SJSA1 (cell line): ENCODE results near the gene LUZP1. TPM values are rescaled to one million over a fixed set of nuclear protein-coding genes. Genes with fewer than 3 reads are reported as not detected.
"Not testable (repeated sequence)": the region's sequence is repeated elsewhere in the genome, so short reads cannot be mapped to it uniquely, and the experiment has no call there.

Source experiments
- DNase-seq, 2 experiments: peaks; one replicate each; pipeline ENCODE4 v3.0.0-alpha.2; 2015 to 2020; ENCODE audit warnings: low spot score in 2 of 2, low read depth in 1 of 2
- H3K27ac ChIP-seq: fragments of 250-450 bp; sonication (Bioruptor Pico); 2 replicates; pipeline ENCODE4 v1.5.1; 2020; ENCODE audit warnings: mild to moderate bottlenecking, moderate library complexity
- H3K27me3 ChIP-seq: fragments of 250-450 bp; sonication (Bioruptor Pico); replicated peaks from 2 replicates; pipeline ENCODE4 v1.5.1; 2020; ENCODE audit warnings: mild to moderate bottlenecking, moderate library complexity
- H3K36me3 ChIP-seq: fragments of 250-450 bp; sonication (Bioruptor Pico); 2 replicates; pipeline ENCODE4 v1.5.1; 2020; ENCODE audit warnings: mild to moderate bottlenecking
- H3K4me1 ChIP-seq: fragments of 250-450 bp; sonication (Bioruptor Pico); replicated peaks from 2 replicates; pipeline ENCODE4 v1.6.1; 2021; ENCODE audit warnings: mild to moderate bottlenecking
- H3K4me3 ChIP-seq: fragments of 250-450 bp; sonication (Bioruptor Pico); 2 replicates; pipeline ENCODE4 v1.5.1; 2020; ENCODE audit warnings: mild to moderate bottlenecking
- H3K9me3 ChIP-seq: fragments of 250-450 bp; sonication (Bioruptor Pico); replicated peaks from 2 replicates; pipeline ENCODE4 v1.5.1; 2020; ENCODE audit warnings: mild to moderate bottlenecking
- total RNA-seq: library from RNA; depleted of rRNA; stranded (reverse); fragments of >200 nt; shearing (Covaris generic); gene quantifications from 2 replicates; pipeline ENCODE4 v1.2.3, GENCODE V29; 2014; rRNA removed

LUZP1 gene
- total RNA-seq, result 30.0 and 47.4 TPM in 2 replicates

DNA sequence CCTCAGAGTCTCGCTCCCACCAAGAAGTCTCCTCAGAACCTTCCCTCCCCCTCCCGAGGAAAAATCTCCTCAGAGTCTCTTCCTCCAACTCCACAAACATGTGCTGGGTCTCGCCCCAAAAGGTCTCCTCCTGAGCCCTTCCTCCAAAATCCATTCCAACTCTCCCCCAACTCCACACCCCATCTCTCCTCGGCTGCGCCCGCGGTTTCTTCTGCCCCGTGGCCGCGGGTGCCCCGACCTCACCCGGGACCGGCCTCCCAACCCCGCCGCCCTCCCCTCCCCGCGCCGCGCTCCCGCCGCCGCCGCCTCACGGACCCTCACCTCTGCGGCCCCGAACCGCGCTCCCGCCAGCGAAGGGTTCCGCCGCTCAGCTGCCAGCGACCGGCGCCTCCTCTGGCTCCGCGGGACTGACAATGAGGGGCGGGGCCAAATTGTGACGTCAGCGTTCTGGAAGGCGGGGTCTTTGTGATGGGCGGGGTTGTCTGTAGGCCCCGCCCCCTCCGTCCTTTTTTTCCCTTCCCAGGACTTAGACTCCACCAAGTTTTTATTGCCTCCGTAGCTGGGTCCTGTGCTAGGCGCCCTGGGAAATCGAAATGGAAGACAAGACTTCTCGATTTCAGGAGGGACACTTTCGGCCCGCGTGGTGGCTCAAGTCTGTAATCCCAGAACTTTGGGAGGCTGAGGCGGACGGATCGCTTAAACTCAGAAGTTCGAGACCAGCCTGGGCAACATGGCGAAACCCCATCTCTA, at the start of gene LUZP1:
Gene LUZP1 (minus strand): TSS at position 412 of the 750 bp plus-strand sequence.
- Histone ChIP-seq H3K9me3 (no peaks in the 10 kb centered on the region), H3K4me3 (peak within 1 kb of the TSS; percentile 65), H3K4me1 (peaks cover 22% of the 10 kb centered on the region), H3K27me3 (no peaks in the 10 kb centered on the region), H3K27ac (peak within 1 kb of the TSS; percentile 77), H3K36me3 (peaks cover 3% of the 10 kb centered on the region; the same call in 1 of the 2 replicates)
- peak; percentile 88 to 93 for DNase-seq

DNA sequence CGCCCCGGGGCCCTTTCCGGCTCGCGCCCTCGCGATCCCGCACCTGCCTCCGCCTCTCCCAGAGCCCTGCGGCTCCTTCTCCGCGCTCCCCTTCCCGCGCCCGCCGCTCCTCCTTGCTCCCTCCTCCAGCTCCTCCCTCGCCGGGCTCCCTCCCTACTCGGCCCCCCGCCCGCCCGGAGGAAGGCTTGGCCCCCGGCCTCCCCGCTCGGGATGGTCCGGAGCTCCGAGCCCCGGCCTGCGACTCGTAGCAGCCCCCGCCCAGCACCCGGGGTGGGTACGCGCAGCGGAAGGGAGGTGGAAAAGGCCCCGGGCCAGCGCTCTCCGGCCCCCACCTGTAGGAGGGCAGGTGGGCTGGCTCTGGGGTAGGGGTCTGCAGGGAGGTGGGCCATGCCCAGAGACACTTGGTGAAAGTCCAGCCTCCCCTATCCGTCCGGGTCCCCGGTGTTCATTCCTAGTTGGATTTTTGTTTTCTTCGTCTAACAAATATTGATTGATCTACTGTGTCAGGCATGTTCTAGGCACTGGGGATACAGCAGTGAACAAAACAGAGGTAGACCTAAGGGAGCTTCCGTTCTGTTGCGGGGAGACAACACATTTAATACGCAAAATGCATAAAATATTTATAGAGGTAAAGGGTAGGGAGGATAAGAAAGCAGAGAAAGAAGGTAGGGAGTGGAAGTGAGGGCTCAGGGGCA, 48.9 kb upstream of the LUZP1 start, which contains the start of gene HTR1D:
Gene HTR1D (minus strand): TSS at position 82 of the 695 bp plus-strand sequence. CDS start 23,283 bp downstream, outside the sequence.
- H3K4me1 ChIP-seq, result peaks cover 9% of the 10 kb centered on the region
- no peak within 1 kb of the TSS for H3K27ac ChIP-seq
- no peak for DNase-seq
- peaks cover 24% of the 10 kb centered on the region for H3K27me3 ChIP-seq
- H3K9me3 ChIP-seq, result no peaks in the 10 kb centered on the region; the same call in 1 of the 2 replicates
- H3K4me3 ChIP-seq, result peak within 1 kb of the TSS; percentile 28
- H3K36me3 ChIP-seq, result no peaks in the 10 kb centered on the region

DNA sequence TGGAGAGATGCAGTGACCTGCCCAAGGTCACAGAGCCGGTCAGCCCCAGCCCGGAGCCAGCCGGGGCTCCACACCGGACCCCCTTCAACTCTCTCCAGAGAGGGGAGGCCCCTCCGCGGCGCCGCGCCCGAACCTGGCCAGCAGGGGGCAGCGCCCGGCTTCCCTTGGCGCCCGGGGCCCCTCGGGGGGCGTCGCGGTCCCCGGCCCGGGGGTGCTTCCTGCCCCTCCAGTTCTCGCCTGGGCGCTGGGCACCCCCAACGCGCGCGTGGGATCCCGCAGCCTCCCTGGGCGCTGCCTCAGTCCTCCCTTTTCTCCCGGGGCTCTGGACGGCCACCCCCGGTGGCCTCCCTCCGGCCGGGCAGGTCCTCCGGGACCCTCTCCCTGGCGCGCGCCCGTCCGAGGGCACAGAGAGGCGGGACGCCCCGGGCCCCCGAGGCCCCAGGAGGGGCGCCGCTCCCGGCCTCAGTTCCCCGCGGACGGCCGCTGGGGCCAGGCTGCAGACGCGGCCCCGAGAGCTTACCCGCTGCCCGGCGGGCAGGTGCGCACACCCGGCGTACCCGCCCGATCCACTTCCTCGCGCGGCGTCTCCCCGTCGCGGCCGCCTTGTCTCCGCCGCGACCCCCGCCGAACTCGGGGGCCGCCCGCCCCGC, 48.2 kb upstream of the LUZP1 start:
- H3K4me1 ChIP-seq, result peaks cover 9% of the 10 kb centered on the region
- H3K9me3 ChIP-seq, result no peaks in the 10 kb centered on the region
- peak overlapping the region; percentile 28 for H3K4me3 ChIP-seq
- H3K27me3 ChIP-seq, result peaks cover 24% of the 10 kb centered on the region
- no peaks in the 10 kb centered on the region for H3K36me3 ChIP-seq
- no peak for DNase-seq
- no peak overlapping the region for H3K27ac ChIP-seq

DNA sequence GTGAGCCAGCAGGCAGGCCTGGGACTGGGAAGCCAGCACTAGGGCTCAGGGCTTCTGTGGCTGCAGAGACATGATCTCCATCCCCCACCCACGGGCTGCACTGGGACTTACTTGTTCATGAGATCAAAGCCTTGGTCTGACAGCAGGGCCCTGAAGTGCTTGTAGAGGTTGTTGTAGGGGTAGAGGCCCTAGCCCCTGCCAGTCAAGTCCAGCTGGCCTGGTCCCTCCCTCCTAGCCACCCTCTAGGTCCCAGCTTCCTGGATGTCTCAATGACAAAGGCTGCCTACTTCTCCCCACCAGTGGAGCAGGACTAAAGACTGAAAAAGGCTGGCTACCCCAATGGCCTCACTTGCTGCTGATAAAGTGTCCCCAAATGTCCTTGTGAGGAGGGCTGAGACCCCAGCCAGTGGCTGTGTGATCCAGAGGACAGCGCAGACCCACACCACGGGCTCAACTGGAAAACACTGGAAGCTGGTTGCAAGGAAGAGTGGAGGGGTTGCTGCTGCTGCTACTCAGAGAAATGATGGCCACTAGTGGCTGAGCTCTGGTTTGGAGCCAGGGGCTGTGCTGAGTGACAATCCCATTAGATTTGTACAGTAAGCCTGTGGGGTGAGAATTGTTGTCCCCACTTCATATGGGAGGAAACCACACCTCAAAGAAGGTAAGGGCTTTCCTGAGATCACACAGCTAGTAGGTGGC, 47.2 kb upstream of the LUZP1 start:
- H3K9me3 ChIP-seq, result no peaks in the 10 kb centered on the region
- no peak overlapping the region for H3K27ac ChIP-seq
- no peak overlapping the region for H3K4me3 ChIP-seq
- no peaks in the 10 kb centered on the region for H3K36me3 ChIP-seq
- peaks cover 24% of the 10 kb centered on the region for H3K27me3 ChIP-seq
- H3K4me1 ChIP-seq, result peaks cover 9% of the 10 kb centered on the region
- DNase-seq, result no peak

DNA sequence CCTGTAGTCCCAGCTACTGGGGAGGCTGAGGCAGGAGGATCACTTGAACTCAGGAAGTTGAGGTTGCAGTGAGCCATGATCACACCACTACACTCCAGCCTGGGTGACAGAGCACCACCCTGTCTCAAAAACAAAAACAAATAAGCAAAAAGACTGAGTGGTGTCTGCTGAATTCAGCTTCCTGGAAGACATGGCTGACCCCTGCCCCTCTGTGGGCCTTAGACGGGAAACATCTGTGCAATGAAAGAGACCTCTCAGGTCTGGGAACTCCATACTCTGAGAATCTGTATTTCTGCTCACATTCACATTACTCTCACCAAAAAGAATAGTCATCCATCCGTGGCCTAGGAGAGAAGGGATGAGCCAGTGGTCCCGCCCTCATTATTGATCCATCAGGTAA, 46.6 kb upstream of the LUZP1 start:
- H3K36me3 ChIP-seq, result no peaks in the 10 kb centered on the region

DNA sequence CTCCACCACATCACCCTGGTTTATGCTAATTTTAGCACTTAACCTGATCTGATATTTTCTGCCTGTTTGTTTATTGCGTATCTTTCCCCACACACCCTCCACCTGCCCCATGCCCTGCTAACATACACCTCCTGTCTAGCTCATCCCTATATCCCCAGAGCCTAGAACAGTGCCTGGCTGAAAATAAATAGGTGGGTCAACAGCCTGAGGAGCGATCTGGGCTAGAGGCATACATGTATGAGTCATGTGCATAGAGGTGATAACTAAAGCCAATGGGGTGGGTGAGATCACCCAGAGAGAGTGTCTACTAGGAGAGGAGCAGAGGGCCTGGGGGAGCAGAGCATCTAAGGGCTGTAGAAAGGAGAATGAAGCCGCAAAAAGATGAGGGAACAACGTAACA, 46.0 kb upstream of the LUZP1 start:
- Histone ChIP-seq H3K4me3 (no peak overlapping the region), H3K9me3 (no peaks in the 10 kb centered on the region), H3K4me1 (peaks cover 11% of the 10 kb centered on the region), H3K27ac (no peak overlapping the region), H3K27me3 (peaks cover 24% of the 10 kb centered on the region), H3K36me3 (no peaks in the 10 kb centered on the region)
- DNase-seq, result no peak

More for the DNA sequence above, 46.6 kb upstream of the LUZP1 start:
- DNase-seq, result no peak
- peaks cover 10% of the 10 kb centered on the region for H3K4me1 ChIP-seq
- no peaks in the 10 kb centered on the region for H3K9me3 ChIP-seq
- H3K4me3 ChIP-seq, result no peak overlapping the region
- H3K27me3 ChIP-seq, result peaks cover 24% of the 10 kb centered on the region
- no peak overlapping the region for H3K27ac ChIP-seq

DNA sequence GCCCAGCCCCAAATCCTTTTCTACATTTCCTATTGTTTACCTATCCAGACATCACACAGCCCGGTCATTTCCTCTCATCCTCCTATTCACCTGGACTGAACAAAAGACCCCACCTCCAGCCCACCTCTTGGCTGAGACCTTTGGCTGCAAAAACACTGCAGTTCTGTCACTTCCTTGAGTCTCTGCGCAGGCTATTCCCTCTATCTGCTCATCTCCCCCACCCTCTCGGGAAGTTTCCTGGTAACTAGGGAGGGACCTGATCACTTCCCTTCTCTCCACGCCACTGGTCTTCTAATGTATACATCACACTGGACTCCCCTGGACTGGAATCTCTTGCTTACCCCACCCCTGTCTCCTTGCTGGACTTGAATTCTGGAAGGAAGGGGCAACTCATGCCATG, 43.3 kb upstream of the LUZP1 start:
- no peak for DNase-seq
- Histone ChIP-seq H3K36me3 (no peaks in the 10 kb centered on the region), H3K4me3 (no peak overlapping the region), H3K27ac (no peak overlapping the region), H3K4me1 (peaks cover 6% of the 10 kb centered on the region), H3K27me3 (peaks cover 9% of the 10 kb centered on the region), H3K9me3 (no peaks in the 10 kb centered on the region)

DNA sequence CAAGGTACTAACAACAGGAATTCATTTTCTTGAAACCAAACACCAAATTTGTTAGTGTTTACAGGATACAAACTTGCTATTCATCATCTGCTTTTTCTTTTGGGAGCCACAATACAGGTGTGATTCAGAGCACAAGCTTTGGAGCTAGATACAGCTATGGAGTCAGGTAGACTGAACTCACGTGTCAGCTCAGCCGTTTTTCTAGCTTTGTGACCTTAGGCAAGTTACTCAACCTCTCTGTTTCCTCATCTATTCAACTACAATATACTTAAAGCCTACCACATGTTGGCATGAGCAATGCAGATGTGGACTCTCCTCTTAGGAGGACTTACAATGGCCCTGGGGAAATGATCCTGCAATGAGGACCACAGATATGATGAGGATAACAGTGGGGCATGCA, 42.3 kb upstream of the LUZP1 start:
- DNase-seq, result no peak
- Histone ChIP-seq H3K4me1 (0 out of 2 replicates have a peak, but pooled peaks cover 2% of the 10 kb centered on the region), H3K27me3 (no peaks in the 10 kb centered on the region), H3K4me3 (no peak overlapping the region), H3K9me3 (no peaks in the 10 kb centered on the region), H3K36me3 (no peaks in the 10 kb centered on the region), H3K27ac (no peak overlapping the region)

DNA sequence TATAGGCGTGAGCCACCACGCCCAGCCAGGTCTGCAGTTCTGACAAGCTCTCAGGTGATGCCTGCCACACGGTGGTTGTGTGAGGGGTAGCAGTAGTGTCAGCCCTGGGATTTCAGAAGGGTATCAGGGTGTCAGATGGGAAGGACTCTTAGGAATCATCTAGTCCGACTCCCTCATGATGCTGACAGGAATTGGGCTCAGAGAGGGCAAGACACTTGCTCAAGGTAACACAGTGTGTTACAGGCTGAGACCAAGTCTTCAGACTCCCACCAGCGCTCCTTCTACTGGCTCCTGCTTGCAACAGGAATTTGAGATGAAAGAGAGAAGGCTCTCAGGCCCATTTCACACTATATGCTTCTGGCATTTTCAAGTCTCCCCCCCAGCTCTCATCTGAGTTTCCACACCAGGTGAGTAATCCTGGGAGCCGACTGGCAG, 41.7 kb upstream of the LUZP1 start:
- Histone ChIP-seq H3K27me3 (no peaks in the 10 kb centered on the region), H3K36me3 (no peaks in the 10 kb centered on the region), H3K27ac (no peak overlapping the region), H3K9me3 (no peaks in the 10 kb centered on the region), H3K4me1 (0 out of 2 replicates have a peak, but pooled peaks cover 2% of the 10 kb centered on the region), H3K4me3 (no peak overlapping the region)
- no peak for DNase-seq

DNA sequence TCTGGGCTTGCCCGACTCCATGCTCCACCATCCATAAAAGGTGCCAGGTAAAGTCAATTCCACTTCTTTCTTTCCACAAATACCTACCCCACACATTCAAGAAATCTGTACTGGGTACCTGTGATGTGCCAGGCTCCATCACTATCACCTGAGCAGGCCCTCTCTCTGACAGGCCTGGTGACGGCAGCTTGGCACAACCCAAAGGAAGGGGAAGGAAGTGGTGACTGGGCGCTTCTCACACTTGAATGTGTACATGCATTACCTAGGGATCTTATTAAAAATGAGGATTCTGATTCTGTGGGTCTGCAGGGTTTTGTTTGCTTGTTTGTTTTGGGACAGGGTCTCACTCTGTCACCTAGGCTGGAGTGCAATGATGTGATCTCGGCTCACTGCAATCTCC, 41.1 kb upstream of the LUZP1 start:
- no peak overlapping the region for H3K4me3 ChIP-seq
- H3K9me3 ChIP-seq, result no peaks in the 10 kb centered on the region
- no peak for DNase-seq
- no peaks in the 10 kb centered on the region for H3K36me3 ChIP-seq
- no peaks in the 10 kb centered on the region for H3K27me3 ChIP-seq
- H3K4me1 ChIP-seq, result 0 out of 2 replicates have a peak, but pooled peaks cover 2% of the 10 kb centered on the region
- no peak overlapping the region for H3K27ac ChIP-seq

DNA sequence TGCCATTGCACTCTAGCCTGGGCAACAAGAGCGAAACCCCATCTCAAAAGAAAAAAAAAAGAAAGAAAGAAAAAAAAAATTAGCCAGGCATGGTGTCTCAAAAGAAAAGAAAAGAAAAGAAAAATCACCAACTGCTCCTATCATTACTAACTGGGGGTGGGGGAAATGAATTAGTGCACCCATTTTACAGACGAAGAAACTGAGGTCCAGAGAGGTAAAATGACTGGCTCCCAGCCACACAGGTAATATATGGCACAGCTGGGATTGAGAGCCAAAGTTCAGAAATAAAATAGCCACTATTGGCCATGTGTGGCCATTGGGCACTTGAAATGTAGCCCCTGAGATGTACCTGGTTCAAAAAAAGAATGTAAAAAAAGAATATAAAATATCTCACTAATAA, 39.9 kb upstream of the LUZP1 start:
- Histone ChIP-seq H3K27me3 (no peaks in the 10 kb centered on the region), H3K9me3 (no peaks in the 10 kb centered on the region), H3K36me3 (no peaks in the 10 kb centered on the region), H3K27ac (no peak overlapping the region), H3K4me1 (peaks cover 5% of the 10 kb centered on the region), H3K4me3 (no peak overlapping the region)
- DNase-seq, result no peak

DNA sequence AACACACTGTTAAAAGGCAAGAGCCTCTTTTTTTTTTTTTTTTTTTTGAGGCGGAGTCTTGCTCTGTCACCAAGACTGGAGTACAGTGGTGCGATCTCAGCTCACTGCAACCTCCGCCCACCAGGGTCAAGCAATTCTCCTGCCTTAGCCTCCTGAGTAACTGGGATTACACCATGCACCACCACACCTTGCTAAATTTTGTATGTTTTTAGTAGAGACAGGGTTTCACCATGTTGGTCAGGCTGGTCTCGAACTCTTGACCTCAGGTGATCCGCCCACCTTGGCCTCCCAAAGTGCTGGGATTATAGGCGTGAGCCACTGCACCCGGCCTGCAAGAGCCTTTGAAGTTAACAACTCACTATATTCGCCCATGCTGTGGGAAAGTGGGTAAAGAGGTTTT, 39.1 kb upstream of the LUZP1 start:
- H3K27me3 ChIP-seq, H3K9me3 ChIP-seq, H3K4me1 ChIP-seq, DNase-seq, H3K36me3 ChIP-seq, H3K4me3 ChIP-seq, H3K27ac ChIP-seq: not testable (repeated sequence)

DNA sequence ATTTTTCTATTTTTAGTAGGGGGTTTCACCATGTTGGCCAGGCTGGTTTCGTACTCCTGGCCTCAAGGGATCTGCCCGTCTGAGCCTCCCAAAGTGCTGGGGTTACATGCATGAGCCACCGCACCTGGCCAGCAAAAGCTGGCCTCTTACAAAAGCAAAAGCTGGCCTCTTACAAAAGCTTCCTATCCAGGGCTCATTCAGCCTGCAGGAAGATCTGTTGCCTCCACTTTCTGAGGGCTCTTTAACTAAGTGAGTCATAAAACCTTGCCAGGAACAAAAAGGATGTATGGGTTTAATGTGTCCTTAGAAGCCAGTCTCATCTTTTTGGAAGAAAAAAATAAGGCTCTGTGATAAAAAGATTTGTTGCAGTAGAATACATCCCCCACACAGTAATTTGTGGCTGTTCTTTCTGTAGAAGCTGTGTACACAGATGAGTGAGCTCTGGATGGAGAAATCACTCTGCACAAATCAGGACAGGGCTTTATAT, 33.6 kb upstream of the LUZP1 start:
- no peaks in the 10 kb centered on the region for H3K36me3 ChIP-seq
- no peaks in the 10 kb centered on the region for H3K27me3 ChIP-seq
- no peak overlapping the region for H3K27ac ChIP-seq
- no peaks in the 10 kb centered on the region for H3K9me3 ChIP-seq
- H3K4me3 ChIP-seq, result no peak overlapping the region
- peaks cover 31% of the 10 kb centered on the region for H3K4me1 ChIP-seq
- DNase-seq, result peak in 1 of 2 experiments; percentile 34
